Lower leg skin (tissue), 3 donors: Measurements from ENCODE around the gene INSYN2B.

Experiments used
- CTCF ChIP-seq, 3 donors: fragments of 450-650 bp; IDR thresholded peaks; one replicate each; pipeline ENCODE4 v1.5.1; 2016; ENCODE audit warnings: antibody characterized with exemption in 3 of 3, mild to moderate bottlenecking in 3 of 3, moderate library complexity in 2 of 3
- POLR2A ChIP-seq, 2 donors: fragments of 450-650 bp; IDR thresholded peaks; one replicate each; pipeline ENCODE4 v1.6.1; 2016 to 2017; ENCODE audit warnings: antibody characterized with exemption in 2 of 2, mild to moderate bottlenecking in 1 of 2, moderate library complexity in 1 of 2

GRCh38 chr5:169860585-169860984 is 119.7 kb downstream of the INSYN2B start:
- no peak for TF ChIP-seq CTCF (IDR thresholded peaks at IDR 0.05)
- TF ChIP-seq POLR2A (IDR thresholded peaks at IDR 0.05): no peak
